Daoy (cell line): ENCODE results near the gene SLC19A1. TPM values are rescaled to one million over a fixed set of nuclear protein-coding genes. Genes with fewer than 3 reads are reported as not detected.
"Not testable (repeated sequence)": the region's sequence is repeated elsewhere in the genome, so short reads cannot be mapped to it uniquely, and the experiment has no call there.

ENCODE experiments used
- DNase-seq: peaks from one replicate; pipeline ENCODE4 v3.0.0-alpha.2; 2015; ENCODE audit warnings: low read depth
- total RNA-seq: library from RNA; depleted of rRNA; stranded (reverse); fragments of >200 nt; shearing (Covaris generic); gene quantifications from 2 replicates; pipeline ENCODE4 v1.2.3, GENCODE V29; 2014

The SLC19A1 gene
- total RNA-seq, 1 experiment from 2014 or later: 16.3 TPM

DNA sequence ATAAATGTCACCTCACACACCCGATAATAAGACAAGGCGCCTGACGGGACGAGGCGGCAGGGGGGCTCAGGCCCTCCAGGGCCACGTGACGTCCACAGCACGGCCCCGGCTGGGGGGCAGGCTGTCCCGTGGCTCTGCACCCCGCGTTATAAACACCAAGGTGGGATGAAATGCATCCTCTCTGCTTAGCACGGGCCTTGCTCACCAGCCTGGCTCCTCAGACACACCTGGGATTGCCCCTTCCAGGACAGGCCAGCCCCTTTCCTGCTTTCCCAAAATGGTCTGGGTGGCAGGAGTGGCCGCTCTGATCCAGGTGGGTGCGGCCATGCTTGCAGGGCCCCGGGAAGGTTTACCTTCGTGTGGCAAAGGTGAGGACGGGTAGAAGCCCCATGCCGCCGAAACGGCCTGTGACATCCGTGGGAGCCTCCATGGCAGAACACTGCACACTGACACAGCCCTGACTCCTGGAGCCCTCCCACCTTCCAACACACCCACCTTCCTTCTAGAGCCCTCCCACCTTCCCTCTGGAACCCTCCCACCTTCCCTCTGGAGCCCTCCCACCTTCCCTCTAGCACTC, 35.9 kb downstream of the SLC19A1 start:
- no peak for DNase-seq

DNA sequence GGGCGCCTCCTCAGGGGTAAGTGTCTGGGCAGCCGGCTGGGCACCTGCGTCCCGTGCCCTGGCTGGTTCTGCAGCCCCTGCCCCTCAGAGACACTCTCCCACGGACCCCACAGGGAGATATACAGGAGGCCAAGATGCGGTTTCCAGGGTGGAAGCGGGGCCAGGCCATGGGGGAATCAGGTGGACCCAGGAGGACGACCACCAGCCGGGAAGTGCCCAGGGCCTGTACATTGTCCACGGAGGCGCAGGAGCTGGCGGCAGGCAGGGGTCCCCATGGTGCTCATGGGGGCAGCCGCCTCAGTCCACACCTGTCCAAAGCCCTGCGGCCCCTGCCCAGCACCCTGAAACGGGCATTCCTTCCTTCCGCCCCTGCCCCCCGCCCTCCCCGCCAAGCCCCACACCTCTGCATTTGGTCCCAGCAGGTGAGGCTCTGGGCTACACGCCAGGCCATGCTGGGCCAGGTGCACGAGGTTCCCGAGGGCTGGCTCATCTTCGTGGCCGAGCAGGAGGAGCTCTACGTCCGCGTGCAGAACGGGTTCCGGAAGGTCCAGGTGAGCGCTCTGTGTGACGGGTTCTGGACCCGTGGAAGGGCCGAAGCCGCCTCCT, 36.7 kb downstream of the SLC19A1 start:
- no peak for DNase-seq

DNA sequence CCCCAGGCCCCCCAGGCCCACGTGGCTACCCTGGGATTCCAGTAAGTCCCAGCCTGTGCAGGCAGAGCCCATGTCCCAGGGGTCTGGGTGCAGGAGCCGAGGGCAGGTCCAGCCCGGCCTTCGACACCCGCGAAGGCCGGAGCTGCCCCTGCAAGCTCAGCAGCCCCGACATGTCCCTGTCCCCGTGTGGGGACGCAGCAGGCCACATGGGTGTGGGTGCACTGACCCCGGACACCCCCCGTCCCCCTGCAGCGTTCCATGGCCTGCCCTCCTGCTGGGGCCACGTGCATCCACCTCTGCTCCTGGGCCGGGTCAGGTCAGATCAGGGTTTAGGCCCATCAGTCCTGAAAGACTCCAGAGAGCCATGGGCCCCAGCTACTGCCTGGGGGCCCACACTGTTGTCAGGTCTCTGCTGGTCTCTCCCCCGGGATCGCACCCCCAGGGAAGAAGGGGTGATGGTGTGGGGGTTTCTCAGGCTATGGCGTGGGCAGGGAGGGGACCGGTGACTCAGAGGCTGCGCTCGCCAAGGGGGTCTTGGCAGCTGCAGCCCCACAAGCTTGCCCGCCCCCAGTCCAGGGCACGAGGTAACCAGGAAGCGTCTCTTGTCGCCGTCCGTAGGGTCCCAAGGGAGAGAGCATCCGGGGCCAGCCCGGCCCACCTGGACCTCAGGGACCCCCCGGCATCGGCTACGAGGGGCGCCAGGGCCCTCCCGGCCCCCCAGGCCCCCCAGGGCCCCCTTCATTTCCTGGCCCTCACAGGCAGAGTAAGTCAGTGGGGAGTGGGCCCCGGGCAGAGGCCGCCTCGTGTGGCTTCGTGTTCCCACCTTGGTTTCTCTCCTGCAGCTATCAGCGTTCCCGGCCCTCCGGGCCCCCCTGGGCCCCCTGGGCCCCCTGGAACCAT, 37.5 kb downstream of the SLC19A1 start:
- DNase-seq: no peak

GRCh38 chr21:45504021-45504515, 38.2 kb downstream of the SLC19A1 start:
- no peak for DNase-seq

GRCh38 chr21:45503226-45503625, 39.0 kb downstream of the SLC19A1 start:
- DNase-seq: not testable (repeated sequence)

DNA sequence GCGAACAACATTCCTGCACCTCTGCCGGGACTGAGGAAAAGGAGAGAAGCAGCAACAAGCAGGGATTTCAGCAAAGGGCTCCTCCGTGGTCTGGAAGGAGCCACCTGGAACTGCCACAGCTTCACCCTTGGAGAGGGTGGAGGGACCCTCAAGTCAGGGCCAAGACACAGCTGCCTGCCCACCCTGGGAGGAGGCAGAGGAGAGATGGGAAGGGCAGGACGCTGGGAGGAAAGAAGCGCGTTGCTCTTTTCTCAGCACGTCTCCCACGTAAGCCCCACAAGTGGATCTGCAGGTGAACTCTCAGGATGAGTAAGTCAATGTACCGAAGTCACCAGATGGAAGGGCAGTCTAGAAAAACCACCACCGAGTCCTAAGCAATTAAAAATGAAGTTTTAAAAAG, 39.6 kb downstream of the SLC19A1 start:
- DNase-seq: no peak

DNA sequence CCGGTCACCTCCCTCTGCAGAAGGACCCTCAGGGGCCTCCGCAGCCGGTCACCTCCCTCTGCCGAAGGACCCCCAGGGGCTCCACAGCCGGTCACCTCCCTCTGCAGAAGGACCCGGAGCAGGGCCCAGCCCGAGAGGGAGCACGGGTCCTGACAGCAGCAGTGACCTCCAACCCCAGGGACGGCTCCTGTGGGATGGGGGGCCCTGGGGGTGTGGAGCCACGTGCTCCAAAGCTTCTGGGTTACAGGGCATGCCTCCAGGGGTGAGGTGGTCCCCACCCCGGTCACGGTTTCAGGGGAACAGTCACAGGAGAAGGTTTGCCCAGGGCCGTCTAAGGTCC, 40.3 kb downstream of the SLC19A1 start:
- no peak for DNase-seq

GRCh38 chr21:45501081-45502005, 40.9 kb downstream of the SLC19A1 start:
- DNase-seq: not testable (repeated sequence)

DNA sequence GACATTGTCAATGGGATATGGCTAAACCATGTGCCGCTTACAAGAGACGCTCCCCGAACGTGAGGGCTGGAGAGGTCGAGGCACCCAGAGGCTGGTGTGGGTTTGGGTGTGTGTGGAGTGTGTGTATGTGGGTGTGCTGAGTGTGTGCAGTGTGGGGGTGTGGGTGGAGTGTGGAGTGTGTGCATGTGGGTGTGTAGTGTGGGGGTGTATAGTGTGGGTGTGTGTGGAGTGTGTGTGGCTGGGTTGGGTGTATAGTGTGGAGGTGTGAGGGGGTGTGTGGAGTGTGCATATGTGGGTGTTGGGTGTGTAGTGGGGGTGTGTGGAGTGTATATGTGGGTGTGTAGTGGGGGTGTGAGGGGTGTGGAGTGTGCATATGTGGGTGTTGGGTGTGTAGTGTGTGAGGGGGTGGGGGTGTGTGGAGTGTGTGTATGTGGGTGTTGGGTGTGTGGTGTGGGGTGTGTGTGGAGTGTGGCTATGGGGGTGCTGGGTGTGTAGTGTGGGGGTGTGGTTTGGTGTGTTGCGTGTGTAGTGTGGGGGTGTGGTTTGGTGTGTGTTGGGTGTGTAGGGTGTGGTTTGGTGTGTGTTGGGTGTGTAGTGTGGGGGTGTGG, 42.2 kb downstream of the SLC19A1 start:
- DNase-seq: no peak

- DNase-seq: no peak
Measured at GRCh38 chr21:45499201-45499750, 43.0 kb downstream of the SLC19A1 start.

- no peak for DNase-seq
Measured at GRCh38 chr21:45498646-45499000, 43.6 kb downstream of the SLC19A1 start.

GRCh38 chr21:45497846-45498645, 44.2 kb downstream of the SLC19A1 start:
- DNase-seq: no peak

DNA sequence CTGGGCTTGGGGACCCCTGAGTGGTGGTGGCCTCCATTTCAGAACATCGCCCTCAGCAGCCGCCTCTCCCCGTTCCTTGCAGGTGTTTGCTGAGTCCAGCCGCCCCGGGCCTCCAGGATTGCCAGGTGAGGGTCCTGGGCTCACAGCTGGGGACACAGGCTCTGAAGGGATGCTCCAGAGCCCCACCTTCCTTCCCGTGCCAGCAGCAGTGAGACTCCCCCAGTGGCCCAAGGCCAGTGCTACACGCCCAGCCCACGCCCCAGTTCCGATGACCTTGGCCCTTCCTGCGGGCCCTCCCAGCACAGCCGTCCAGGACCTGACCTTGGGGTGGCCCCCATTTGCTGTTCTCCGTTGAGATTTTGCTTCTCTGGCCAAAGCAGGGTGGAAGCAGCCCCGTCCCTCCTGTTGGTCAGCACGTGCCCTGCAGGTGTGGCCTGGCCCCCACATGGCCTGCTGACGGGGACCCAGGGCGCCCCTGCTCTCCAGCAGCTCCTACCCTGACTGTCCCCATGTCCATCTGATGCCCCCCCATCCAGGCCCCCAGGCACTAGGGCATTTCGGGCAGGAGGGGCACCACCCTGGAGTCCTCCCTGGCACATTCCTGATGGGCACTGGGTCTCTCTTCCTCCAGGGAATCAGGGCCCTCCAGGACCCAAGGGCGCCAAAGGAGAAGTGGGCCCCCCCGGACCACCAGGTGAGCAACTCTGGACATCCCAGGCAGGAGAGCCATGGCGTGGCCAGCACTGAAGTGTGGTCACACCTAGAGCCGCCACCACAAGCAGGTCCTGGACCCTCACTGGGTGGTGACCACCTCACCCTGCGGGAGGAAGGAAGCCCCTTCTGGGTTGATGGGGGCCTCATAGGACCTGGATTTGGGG, 45.0 kb downstream of the SLC19A1 start:
- no peak for DNase-seq

GRCh38 chr21:45496151-45496967, 45.9 kb downstream of the SLC19A1 start:
- no peak for DNase-seq

- no peak for DNase-seq
Measured at GRCh38 chr21:45494851-45495680, 47.2 kb downstream of the SLC19A1 start.

- no peak for DNase-seq
Measured at GRCh38 chr21:45494135-45494850, 47.9 kb downstream of the SLC19A1 start.
